GM12873 (cell line): ENCODE results near the gene DLL1.

Experiments used
- TF ChIP-seq, protein P1 (sequence below): IDR thresholded peaks from 2 replicates; pipeline ENCODE4 v1.5.1; 2012; ENCODE audit warnings: low read depth, mild to moderate bottlenecking, moderate library complexity, low read length, control low read depth; ENCODE audit not compliant: insufficient read depth; ENCODE audit errors: missing control alignments

The DLL1 gene

DNA sequence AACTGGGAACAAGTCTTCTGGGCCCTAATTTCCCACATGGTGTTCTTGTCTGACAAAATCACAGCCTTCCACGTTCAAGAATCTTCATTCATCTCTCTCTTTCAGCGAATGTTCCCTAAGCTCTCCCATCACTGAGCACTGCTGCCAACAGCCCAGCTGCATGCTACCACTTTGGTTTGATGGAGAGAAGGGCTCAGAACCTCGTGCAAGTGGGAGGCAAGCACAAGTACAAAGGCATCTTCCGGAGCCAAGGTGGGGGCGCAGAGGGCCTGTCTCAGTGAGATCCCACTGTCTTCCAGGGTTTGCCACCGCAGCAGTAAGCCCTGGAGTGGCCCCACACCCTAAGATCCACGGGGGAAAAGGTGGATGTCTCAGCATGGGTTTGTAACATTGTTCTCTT is 17.2 kb downstream of the DLL1 start:
- TF ChIP-seq, protein P1, sequence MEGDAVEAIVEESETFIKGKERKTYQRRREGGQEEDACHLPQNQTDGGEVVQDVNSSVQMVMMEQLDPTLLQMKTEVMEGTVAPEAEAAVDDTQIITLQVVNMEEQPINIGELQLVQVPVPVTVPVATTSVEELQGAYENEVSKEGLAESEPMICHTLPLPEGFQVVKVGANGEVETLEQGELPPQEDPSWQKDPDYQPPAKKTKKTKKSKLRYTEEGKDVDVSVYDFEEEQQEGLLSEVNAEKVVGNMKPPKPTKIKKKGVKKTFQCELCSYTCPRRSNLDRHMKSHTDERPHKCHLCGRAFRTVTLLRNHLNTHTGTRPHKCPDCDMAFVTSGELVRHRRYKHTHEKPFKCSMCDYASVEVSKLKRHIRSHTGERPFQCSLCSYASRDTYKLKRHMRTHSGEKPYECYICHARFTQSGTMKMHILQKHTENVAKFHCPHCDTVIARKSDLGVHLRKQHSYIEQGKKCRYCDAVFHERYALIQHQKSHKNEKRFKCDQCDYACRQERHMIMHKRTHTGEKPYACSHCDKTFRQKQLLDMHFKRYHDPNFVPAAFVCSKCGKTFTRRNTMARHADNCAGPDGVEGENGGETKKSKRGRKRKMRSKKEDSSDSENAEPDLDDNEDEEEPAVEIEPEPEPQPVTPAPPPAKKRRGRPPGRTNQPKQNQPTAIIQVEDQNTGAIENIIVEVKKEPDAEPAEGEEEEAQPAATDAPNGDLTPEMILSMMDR = no peak

DNA sequence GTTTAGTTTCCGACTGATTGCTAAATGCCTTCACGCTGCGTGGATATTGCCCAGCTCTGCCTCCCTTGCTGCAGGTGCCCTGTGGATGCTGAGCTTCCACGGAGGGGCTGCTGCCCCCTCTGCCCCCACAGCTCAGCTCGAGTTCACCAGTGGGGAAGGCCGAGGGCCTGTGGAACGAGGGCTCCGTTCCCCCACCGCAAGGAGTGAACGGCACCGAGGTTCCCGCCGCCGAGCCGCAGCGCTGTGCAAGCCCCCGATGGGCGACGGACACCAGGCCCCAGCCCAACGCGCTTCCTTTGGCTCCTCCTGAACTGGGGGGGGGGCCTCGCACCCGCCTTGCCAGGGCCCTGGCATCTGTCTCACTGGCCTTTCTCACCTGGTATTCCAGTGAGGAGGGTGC is 17.7 kb downstream of the DLL1 start:
- TF ChIP-seq, protein P1 = no peak

DNA sequence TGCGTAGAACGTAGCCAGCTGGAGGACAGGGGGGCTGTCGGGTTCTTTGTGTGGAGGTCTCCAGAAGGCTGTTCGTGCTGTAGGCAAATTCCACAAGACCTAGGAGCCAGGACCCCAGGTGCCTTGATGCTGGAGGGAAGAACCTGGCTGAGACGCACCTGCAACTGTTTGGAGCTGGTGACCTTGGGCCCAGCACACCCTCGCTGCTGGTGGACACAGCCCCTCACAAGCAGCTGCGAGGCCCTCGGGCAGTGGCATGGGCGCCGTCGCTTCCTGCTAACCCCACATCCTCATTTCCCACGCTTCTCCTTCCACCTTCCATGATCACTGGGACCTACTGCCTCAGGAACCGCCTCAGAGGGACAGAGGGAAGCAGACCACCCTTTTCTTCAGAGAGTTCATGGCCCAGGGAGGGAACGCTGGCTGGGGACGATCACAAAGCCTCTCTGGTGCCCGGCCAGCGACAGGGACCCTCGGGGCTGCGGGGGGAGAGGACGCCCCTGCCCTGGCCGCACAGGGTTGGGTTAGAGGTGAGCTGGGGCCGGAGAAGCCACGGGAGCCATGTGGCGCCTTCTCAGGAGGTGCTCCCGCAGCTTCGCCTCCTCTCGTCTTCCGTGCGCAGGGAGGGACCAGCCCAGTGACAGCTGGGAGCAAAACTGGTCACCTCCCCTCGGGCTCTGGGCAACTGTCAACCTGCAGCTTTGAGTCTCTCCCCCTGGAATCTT is 18.4 kb downstream of the DLL1 start:
- TF ChIP-seq, protein P1 = no peak

DNA sequence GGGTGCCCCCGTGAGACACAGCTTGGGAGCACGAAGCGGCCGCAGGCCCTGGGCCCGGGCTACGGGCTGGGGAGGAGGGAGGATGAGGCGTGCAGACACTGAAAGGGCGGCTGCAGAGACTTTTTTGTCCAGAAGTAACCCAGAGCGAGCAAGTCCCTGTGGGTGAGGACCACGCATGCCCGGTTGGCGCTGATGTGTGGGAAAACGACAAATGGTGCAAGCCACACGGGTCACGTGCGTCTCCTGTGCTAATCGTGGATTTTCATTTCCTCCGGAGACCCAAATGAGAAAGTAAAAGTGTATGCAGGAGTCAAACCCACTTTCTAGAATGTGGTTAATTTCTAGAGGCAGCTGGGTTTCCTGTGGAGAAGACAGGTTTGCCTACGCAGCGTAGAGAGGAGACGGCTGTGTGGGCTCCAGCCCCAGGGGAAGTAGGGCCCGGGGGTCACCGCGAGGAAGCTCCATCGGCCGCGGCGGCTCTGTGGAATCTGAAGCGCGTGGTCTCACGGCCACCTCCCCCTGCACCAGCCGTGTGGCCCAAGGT is 19.0 kb downstream of the DLL1 start:
- TF ChIP-seq, protein P1 = no peak

DNA sequence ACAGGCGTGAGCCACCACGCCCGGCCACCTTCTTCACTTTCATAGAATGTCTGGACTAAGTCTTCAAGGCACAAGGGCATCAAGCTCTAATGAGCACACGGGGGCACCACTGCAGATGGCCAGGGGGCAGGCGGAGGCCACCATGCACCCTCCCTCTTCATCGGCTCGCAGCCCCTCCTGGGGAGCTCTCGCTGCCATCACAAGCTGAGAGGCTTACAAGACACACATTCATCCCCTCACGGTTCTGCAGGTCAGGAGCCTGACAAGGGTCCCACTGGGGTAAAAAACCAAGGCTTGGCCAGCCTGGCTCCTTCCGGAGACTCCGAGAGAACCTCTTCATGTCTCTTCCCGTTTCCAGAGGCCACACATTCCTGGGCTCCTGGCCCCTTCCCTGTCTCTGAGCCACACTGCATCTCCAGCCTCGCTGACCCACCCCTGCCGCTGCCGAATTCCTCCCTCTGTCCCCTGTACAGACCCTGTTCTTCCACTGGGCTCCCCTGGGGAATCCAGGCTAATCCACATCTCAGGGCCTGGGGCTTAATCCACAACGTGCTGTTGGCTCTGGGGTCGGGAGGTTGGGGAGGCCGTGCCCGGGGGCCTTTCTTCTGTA is 19.8 kb downstream of the DLL1 start:
- TF ChIP-seq, protein P1 = no peak

DNA sequence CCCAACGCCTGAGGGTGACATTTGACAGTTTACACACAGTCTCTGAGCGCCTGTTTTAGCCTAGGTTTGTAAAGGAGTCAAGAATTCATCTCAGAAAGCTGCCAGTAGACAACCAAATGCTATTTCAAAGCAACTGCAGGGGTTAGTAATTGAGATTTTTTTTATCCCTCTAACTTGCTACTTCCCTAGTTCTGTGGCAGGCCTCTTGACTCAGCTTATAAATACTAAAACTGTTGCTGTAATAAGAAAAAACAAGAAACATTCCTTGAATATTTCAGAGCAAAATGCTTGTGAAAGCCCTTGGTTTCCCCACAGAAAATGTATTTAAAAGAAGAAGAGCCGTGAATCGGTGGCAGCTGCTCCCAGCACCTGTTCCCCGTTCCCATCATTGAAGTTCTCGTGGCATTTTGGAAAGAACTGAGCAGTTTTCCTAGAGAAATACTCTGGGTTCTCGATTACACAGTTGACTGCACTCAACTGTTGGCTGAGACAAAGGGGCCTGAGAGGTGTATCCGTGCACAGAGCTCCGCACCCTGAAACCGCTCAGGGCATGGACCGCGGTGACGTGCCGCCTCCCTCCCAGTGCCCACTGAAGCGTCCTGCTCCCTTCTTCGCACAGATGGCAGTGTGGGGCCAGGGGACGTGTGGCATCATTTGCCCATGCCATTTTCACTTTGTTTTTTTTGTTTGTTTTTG is 20.9 kb downstream of the DLL1 start:
- TF ChIP-seq, protein P1 = no peak
